Activated gamma-delta T cell (primary cell): ENCODE data around the gene PRRG4.
"Not testable (repeated sequence)": the region's sequence is repeated elsewhere in the genome, so short reads cannot be mapped to it uniquely, and the experiment has no call there.

Source experiments
- DNase-seq: peaks from one replicate; lab custom pipeline; 2025; lab: John Stamatoyannopoulos, UW
- total RNA-seq, 2 donors: gene quantifications; one replicate each; lab custom pipeline; 2026; lab: John Stamatoyannopoulos, UW

PRRG4 gene
- total RNA-seq, result 0.05 to 1.2 reads per million in 2 donors

GRCh38 chr11:32829680-32830412 is at the start of gene PRRG4:
TSS of gene PRRG4 (plus strand) at chr11:32829927. CDS start at chr11:32830530, 603 bp downstream.
- DNase-seq, result no peak

- not testable (repeated sequence) for DNase-seq
Measured at GRCh38 chr11:32780839-32781238, 48.9 kb upstream of the PRRG4 start.

- no peak for DNase-seq
Measured at GRCh38 chr11:32781721-32782120, 48.0 kb upstream of the PRRG4 start.

GRCh38 chr11:32785262-32785661 is 44.5 kb upstream of the PRRG4 start:
- no peak for DNase-seq

GRCh38 chr11:32786811-32787210 is 42.9 kb upstream of the PRRG4 start:
- DNase-seq, result no peak

GRCh38 chr11:32790916-32791315 is 38.8 kb upstream of the PRRG4 start:
- no peak for DNase-seq

GRCh38 chr11:32792111-32792947 is 37.4 kb upstream of the PRRG4 start:
- no peak for DNase-seq

GRCh38 chr11:32792948-32793475 is 36.7 kb upstream of the PRRG4 start:
- DNase-seq, result no peak

GRCh38 chr11:32794439-32794838 is 35.3 kb upstream of the PRRG4 start, which contains the start of gene CCDC73:
TSS of gene CCDC73 (minus strand) at chr11:32794662. CDS start at chr11:32760243, 34,419 bp downstream.
- DNase-seq, result no peak

- DNase-seq, result no peak
Measured at GRCh38 chr11:32796425-32796824, 33.3 kb upstream of the PRRG4 start.

- no peak for DNase-seq
Measured at GRCh38 chr11:32809313-32809712, 20.4 kb upstream of the PRRG4 start.

- no peak for DNase-seq
Measured at GRCh38 chr11:32817181-32817851, 12.4 kb upstream of the PRRG4 start.

GRCh38 chr11:32817852-32818183 is 11.9 kb upstream of the PRRG4 start:
- no peak for DNase-seq

- no peak for DNase-seq
Measured at GRCh38 chr11:32819187-32819586, 10.5 kb upstream of the PRRG4 start.

GRCh38 chr11:32820497-32820896 is 9.2 kb upstream of the PRRG4 start:
- DNase-seq, result no peak

- DNase-seq, result no peak
Measured at GRCh38 chr11:32821517-32821916, 8.2 kb upstream of the PRRG4 start.

- no peak for DNase-seq
Measured at GRCh38 chr11:32821917-32822560, 7.7 kb upstream of the PRRG4 start.

- DNase-seq, result not testable (repeated sequence)
Measured at GRCh38 chr11:32823617-32824016, 6.1 kb upstream of the PRRG4 start.

- DNase-seq, result no peak
Measured at GRCh38 chr11:32826113-32826512, 3.6 kb upstream of the PRRG4 start.

GRCh38 chr11:32827276-32827675 is 2.5 kb upstream of the PRRG4 start:
- no peak for DNase-seq

GRCh38 chr11:32829157-32829679 is 509 bp upstream of the PRRG4 start:
- no peak for DNase-seq

- no peak for DNase-seq
Measured at GRCh38 chr11:32830413-32830738, 649 bp downstream of the PRRG4 start.
